ENCODE measurements around the gene CST7.

Gene CST7

DNA sequence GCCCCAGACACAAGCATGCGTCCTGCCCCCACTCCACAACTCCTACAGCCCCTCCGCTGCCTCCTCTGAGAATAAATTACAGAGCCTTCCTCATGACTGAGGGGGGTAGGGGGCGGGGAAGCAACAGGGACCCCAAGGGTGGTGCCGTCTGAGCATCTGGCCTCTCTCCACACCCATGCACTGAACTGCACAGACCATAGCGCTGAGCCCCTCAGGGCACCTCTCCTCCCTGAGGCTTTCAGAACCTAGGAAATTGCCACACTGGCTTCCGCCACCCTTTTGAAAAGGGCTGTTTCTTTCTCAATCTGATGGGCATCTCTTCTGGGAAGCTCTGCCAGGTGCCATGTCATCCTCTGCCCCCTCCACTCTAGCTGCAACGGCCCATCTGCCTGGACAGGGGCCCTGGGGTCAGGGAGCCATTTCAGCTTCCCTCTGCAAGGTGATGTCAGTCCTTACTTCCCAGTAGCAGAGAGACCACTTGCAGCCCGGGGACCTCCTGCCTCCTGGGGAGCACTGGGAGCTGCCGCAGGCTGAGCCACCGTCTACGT is 2.5 kb downstream of the CST7 start:
- no peak for DNase-seq

DNA sequence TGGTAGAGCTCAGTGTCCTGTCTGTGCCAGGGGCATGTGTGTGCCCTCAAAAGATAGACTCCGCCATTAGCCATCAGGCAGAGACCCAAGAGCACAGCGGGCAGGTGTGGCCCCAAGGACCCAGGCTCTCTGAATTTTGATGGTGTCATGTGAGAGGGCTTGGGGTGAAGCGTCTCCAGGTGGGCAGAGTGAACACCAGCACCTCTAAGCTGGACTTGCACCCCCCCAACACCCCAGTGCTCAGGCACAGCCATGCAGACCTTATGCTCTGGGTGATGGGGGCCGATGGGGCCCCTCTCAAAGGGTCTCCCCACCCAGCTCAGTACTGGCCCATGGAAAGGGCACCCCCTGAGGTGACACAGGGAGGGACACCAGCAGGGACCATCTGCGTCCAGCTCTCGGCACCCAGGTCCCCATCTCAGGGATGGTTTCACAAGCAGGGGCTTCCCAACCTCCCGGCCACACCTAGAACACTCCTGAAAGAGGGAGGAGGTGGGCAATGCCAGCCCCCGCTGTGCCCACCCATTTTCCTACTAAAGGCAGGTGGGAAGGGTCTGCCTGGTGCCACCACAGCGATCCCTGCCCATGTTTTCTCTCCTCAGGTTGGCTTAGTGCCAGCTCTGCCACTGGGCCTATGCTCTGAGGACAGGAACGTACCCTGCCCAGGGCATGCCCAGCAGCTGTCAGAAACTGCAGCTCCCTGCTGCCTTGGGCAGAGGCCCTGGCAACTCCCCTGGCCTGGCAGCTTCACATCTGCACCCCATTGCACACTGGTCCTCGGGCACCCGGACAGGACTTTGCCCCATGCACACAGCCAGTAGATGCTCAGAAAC is 3.5 kb downstream of the CST7 start:
- no peak for DNase-seq

DNA sequence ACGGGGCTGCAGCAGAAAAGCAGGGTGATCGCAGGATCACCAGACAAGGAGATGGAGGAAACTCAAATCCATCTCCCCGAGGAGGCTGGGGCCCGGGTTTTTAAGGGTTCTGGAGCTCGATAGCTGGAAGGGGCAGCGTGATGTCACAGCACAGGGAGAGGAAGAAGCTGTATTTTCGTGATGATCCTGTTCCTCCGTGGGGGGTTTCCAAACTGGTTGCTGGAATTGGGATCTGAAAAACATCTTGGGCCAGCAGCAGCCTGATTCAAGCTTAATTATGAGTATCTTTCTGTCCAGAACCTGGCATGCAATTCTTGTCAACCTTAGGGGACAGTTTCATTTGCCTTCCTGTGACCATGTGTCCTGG is 4.1 kb downstream of the CST7 start:
- DNase-seq: no peak

DNA sequence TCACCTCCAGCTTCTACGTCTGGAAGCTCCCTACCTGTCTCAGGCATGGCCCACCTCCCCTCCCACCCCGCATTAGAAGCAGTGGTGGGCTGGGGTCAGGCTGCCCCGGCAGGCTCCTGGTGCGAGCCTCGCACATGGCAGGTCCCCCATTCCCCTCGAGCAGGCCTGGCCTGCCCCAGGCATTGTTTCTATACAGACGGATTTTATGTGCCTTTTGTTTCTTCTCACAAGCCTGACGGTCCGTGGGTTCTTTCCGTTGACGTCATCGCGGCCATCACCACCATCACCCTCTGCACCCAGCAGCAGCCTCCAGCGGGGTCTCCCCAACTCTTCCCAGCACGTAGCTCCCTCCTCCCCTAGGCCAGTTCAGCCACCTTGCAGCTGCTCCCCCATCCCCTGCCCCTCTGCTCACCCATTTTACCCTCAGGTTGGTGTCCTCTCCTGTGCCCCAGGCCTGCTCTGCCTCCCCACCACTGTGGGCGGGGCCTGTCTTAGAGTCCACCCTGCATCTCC is 4.6 kb downstream of the CST7 start:
- peak; percentile 42 for DNase-seq

DNA sequence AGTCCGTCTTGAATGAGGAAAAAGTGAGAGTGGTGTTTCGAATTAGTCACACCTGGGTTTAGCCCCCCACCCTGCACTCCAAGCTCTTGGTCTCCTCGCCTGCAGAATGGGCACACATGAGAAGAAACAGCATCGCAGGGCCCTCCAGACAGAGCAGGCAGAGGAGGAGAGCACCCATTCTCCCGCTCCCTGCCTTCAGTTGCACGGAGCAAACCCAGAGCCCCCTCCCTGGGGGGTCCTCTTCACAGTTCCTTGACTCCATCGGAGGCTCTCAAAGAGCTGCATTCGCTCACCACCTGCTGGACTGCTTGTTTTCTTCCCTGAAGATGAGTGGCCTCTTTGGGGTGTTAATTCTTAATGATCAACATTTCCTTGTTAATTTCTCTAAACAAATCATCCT is 5.1 kb downstream of the CST7 start:
- DNase-seq: no peak

DNA sequence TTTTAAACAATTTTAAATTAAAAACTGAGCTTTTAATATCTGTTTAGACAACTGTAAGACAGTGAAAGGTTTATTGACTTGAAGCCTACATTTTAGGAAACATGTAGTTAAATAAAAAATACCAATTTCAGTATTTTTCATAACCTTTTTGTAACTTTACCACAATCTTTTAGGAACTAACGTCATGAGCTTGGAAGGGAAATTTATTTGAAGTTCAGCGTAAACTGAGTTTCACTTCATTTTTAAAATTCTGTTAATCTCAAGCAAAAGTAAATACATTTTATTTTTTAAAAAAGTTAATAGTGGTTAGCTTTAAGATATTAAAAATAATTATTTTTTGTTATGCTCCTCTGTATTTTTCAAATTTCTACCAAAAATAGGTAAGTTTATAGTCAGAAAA is 5.5 kb downstream of the CST7 start:
- DNase-seq: no peak

DNA sequence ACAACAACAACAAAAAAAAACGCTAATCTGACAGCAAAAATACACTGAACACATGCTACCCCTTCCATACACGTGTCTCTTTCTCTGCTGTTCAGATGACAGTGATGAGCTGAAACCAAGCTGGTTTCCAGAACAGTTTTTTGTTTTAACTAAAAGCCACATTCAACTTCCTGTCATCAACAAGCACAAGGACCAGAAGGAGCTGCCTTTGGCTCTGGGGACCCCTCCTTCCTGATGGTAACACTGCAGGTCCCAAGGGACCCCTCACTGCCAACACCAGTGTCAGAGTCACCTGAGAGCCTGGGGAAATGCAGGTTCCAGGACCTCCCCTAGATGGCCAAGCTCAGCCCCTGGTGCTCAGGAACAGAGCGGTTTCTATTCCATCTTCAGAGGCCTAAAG is 6.0 kb downstream of the CST7 start:
- DNase-seq: no peak

DNA sequence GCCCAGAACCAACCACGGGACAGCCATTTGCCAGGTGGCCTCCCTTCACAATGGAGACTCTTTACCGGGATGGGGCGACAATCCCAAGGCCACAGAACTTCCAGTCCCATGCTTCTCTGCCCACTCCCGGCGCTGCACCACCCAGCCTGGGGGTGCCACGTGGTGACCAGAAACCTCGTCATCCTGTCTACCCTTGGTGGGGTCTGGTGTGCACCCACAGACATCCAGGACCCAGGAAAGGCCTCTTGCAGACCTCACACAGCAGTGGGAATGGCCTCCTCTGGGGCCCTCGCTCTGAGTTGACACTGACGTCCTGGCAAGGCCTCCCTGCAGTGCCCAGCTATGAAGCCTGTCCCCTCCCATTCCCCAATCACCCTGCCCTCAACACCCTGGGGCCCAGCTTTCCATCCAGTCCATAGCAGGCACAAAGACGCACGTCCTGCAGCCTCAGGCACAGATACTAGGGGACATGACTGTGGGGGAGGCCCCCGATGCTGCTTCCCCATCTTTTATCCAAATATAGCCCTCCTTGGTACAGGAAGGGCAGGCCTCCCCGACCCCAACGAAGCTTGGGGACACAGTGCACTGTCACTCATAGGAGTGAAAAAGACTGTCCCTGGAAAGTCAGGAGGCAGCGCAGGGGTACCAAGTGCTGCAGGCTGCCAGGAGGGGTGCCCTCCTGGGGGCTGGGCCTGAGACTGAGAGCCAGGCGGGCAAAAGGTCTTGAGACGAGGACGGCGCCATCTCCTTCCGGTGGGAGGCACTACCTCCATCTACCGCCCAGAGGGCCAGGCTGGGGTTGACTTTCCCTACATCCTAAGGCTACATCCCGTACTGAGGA is 7.2 kb downstream of the CST7 start:
- no peak for DNase-seq

DNA sequence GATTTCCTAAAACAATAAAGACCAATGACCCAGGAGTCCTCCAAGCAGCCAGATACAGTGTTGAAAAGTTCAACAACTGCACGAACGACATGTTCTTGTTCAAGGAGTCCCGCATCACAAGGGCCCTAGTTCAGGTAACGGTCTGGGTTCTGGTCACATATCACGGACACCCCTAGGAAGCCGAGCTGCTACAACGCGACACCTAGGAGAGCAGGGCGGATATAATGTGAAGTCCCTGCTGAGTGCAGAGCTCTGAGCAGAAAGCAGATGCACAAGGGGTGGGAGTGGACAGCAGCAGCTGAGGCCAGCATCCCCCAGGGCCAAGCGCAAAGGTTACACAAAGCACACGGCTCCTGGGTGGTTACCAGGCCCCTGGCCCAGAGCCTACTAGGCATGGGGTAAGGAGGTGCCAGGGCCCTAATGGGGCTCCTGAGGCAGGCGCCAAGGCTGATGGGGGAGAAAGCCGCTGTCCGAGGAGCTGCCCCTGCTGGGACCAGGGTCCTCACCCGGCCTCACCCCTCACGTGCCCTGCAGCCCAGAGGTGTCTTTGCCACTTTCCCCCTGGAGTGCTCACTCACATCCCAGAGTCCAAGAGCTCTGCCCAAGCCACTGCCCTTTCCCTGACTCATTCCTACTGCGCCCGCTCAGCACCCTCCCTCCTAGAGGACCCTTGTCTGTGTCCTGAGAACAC is 8.4 kb downstream of the CST7 start:
- DNase-seq: no peak

DNA sequence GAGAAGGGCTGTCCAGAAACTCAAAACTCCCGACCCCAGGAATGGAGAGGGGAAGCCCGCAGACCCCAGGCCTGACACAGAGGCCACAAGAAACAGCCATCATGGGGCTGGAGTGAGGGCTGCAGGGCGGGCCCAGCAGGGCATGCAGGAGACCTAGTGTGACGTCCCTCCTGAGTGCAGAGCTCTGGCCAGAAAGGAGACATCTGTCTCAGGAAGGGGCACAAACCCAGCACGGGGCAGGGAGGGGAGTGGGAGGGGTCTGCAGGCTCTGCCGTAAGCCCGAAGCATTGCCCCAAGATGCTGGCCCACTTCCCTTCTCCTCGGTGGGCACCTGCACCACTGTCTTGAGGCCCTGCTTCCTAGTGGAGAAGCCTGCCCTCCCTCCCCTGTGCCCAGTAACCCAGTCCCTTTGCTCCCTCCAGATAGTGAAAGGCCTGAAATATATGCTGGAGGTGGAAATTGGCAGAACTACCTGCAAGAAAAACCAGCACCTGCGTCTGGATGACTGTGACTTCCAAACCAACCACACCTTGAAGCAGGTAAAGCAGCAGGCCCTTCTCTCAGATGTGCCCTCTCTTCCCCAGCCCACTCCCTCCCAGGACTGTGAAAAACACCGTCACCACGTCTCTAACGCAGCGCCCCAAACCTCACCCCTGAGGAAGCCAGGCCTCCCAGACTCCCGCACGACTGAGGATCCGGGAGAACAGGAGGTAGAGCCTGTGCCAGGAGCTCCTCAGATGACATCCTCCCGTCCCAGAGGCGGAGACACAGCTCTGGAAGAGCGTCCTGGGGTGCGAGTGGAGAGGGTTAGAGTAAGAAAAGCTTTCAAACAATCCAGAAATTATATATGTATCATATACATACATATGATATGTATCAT is 9.7 kb downstream of the CST7 start:
- DNase-seq: no peak

DNA sequence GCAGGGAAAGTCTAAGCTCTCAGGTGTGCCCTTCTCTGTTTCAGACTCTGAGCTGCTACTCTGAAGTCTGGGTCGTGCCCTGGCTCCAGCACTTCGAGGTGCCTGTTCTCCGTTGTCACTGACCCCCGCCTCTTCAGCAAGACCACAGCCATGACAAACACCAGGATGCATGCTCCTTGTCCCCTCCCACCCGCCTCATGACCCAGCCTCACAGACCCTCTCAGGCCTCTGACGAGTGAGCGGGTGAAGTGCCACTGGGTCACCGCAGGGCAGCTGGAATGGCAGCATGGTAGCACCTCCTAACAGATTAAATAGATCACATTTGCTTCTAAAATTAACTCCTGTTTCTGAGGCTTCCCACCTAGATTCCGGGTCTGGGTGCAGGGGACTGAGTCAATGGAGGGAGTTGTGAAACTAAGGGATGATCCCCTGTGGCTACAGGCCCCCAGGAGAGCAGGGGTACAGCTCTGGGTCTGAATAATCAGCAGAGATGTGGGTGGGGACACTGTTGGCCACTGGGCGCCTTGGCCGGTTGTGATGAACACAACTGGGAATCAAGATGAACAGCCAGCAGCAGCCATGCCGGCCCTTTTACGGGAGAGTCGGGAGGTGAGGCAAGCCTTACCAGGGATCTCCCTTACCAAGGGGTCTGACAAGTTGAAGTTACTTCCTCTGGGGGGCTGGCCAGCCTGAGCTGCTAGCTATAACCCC is 10.7 kb downstream of the CST7 start:
- no peak for DNase-seq

DNA sequence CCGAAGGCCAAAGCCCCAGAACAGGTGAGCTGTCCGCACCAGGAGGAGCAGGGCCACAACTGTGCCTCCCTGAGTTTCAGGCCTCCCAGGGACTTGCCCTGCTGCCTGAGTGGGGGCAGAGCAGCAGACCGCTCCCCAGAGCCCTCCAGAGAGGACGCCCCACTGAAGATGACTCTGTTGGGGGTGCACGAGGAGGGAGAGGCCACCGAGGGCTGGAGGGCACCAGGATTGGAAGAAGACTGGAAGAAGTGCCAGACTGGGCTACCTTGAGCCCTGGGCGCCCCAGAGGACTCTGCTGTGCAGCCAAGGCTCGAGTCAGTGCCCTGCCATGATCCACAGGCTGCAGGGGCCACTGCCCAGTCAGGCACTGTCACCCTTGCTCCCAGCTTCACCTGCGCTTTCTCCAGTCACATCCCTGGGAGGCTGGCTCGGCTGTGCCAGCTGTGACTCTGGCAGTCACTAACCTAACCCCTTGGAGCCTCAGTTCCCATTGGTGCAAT is 11.3 kb downstream of the CST7 start:
- DNase-seq: no peak

DNA sequence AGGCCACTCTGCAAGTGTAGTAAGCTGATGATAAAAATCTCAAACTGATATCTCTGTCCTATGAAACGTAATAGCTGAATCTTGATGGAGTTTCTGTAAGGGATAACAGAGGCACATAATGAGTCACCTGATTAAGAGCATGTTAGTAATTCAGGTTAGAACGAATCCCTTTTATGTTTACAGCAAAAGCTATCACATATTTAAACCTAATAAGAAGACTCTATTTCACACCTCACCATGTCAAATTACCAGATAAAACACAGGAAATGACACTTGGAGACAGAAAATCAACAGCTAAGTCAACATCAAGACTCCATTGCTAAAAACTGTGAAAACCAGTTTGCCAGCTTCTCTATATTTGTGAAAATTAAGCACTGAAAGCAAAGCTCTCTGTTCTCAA is 11.8 kb downstream of the CST7 start:
- DNase-seq: no peak

DNA sequence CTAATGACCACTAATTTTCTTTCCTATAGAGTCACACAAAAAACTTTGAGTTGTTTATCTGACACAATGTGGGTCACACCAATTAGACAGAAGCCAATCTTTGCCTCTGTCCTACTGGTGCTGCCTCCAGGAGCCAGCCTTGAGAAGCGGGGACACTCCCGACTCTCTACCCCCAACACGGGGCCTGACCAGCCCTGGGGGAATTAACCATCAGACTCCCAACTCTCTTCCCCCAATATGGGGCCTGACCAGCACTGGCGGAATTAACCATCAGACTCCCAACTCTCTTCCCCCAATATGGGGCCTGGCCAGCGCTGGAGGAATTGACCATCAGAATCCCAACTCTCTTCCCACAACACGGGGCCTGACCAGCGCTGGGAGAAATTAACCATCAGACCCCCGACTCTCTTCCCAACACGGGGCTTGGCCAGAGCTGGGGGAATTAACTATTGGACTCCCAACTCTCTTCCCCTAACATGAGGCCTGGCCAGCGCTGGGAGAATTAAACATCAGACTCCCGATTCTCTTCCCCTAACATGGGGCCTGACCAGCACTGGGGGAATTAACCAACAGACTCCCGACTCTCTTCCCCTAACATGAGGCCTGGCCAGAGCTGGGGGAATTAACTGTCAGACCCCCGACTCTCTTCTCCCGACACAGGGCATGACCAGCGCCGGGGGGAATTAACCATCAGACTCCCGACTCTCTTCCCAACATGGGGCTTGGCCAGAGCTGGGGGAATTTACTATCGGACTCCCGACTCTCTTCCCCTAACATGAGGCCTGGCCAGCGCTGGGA is 12.5 kb downstream of the CST7 start:
- DNase-seq: no peak

DNA sequence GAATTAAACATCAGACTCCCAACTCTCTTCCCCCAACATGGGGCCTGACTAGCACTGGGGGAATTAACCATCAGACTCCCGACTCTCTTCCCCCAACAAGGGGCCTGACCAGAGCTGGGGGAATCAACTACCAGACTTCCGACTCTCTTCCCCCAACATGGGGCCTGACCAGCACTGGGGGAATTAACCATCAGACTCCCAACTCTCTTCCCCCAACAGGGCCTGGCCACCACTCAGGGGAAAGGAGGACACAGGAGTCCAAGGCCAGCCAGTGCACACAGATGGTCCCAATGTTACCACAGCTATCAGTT is 13.1 kb downstream of the CST7 start:
- DNase-seq: no peak

DNA sequence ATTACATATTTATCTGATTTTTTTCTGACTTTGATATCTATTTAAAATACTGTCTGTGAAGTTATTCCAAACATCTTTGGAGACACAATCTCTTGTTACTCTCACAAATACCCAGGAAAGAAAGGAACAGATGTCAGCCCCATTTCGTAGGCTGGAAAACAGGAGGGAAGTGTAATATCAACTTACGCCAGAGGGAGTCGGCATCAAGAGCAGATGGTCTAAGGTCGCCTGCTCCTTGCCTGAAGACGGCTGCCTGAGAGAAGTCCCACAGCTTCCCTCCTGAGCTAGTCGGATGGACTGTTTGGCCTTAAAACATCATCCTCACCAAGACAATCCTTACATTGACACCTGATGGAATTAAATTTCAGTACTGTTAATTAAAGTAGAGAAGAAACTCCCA is 13.4 kb downstream of the CST7 start:
- no peak for DNase-seq

DNA sequence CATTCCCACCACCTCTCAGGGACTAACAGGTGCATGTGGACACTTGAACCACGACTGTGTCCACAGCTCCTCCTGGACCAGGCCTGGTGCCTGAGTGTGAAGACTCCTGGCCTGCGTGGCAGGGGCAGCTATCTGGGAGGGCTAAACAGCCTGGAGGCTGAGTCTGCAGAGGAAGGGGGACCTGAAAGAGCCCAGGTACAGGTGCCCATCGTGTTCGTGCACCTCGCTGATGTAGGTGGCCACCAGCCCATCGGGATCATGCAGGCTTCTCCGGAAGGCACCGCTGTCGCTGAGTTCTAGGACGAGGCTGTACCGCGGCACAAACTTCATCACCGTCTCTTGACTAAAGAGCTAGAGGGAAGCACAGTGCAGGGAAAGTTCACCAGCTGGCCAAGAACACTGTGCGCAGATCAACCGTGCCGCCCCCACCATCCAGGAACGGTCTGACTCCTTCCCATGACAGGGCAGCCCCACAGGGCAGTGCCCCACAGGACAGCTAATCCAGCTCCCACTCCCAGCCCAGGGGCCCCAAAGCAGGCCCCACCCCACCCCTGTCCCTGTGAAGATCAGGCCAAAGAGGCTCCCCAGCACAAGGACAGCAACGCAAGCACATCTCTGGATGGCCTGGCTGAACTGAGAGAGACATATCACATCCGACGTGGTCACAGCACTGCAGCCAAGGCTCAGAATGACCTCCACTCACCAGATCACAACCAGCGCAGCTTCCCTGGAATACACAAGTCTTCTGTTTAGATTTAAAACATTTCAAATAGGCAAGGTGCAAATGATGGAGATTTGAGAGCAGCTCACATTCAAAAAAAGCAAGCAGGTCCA is 14.8 kb downstream of the CST7 start:
- DNase-seq: no peak

DNA sequence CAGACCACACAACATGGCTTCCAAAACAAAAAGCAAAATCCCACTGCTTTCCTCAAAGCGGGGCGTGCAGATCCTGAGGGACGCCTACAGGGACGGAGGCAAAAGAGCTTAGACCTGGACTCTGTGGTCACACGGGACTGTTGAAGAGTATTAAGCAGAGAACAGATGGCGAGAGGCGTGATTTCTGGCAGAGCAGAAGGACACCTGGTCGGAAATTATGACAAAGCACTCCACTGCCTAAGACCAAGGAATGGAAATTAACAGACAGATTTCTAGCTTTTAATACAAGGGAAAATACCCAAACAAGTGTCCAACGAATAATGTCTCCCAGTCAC is 15.4 kb downstream of the CST7 start:
- DNase-seq: no peak

DNA sequence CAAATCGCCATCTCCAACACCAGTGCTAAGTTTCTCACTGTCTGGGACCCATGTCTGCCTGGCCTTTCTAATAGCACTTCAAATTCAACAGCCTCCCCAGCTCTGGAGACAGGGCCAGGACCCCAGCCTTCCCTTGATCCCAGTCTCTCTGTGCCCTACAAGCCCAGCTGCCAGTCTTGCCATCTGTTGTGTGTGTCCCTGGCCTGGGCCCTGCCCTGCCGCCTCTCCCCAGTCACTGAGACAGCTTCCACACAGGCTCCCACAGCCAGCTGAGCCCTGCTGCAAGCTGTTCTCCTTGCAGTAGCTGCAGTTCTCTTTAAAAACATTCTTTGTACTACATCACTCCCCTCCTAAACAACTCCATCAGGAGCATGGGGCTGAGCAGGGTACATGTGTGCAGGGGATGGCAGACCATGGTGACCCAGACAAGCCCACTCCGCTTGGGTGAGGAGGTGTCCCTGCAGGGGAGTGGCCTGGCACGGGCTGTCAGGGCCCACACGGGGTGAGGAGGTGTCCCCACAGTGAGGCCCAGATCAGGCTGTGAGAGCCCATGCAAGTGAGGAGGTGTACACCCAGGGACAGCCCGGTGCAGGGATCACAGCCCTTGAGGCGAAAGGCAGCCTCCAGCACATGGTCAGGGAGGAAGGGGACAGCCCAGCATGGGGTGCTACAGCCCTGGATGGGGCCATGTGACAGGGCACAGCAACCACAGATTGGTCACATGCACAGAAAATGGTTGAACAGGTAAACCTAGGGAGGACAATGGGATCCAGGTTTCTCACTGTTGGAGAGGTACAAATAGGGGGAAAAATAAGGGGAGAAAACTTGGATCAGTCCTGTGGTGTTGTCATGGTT is 16.2 kb downstream of the CST7 start:
- no peak for DNase-seq

All from activated CD8-positive, alpha-beta memory T cell treated with anti-CD3 and anti-CD28 coated beads, Interleukin-2, amount 50 U/mL, for 4 hours (primary cell).